ENCODE results near the gene GRIK2.
A peak's percentile ranks its signal among the peaks of the same experiment; 100 is the strongest.

GRIK2 gene

GRCh38 chr6:101784094-101784493 is 390.6 kb downstream of the GRIK2 start:
- DNase-seq (ENCODE audit: low read depth): no peak

DNA sequence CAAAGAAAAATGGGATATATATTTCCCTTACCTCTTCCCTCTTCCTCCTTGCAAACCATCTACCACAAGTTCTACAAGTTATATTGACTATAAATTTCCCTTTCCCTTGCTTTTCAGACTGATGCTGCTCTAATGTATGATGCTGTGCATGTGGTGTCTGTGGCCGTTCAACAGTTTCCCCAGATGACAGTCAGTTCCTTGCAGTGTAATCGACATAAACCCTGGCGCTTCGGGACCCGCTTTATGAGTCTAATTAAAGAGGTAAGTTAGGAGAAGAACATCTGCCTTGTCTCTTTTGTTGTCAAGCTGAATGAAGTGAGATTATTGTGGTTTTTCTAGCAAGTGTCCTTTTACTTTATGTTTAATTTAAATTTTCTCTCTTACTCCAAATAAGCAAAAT is 406.0 kb downstream of the GRIK2 start:
- no peak for DNase-seq (ENCODE audit: low read depth)

DNA sequence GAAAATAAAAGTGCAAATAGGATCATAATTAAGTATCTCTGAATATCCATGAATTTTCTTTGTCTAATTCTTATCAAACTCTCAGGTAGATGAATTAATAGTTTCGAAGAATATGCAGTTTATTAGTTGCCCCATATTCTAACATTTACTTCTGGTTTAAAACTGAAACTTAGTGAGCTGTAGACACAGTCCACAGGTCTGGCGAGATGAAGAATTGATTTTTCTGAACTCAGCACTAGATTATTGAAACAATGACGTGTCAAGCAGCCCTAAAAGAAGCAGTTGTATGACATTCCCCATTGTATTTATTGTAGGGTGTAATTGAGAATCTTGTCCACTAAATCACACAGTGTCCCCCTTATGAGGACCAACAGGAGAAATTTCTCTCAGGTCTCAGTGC is 407.1 kb downstream of the GRIK2 start:
- DNase-seq (ENCODE audit: low read depth): no peak

GRCh38 chr6:101803136-101803535 is 409.6 kb downstream of the GRIK2 start:
- no peak for DNase-seq (ENCODE audit: low read depth)

GRCh38 chr6:101806241-101806640 is 412.7 kb downstream of the GRIK2 start:
- no peak for DNase-seq (ENCODE audit: low read depth)

- DNase-seq (ENCODE audit: low read depth): no peak
Measured at GRCh38 chr6:101811108-101811507, 417.6 kb downstream of the GRIK2 start.

GRCh38 chr6:101816716-101817115 is 423.2 kb downstream of the GRIK2 start:
- no peak for DNase-seq (ENCODE audit: low read depth)

DNA sequence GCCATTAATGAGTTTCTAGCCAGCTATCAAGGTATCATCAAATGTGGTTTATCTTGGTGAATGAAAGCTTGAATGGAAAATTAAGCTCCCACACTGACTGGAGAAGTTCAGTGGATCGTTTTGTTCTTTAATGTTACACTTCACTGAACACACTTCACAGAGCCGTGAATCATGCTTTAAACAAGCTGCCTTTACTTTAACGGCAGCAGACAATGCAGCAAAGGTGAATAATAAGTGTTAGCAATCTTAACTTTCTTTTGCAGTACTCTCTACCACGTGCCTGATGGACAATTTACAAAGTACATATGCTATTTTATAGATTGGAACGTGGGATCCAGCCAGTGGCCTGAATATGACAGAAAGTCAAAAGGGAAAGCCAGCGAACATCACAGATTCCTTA is 424.5 kb downstream of the GRIK2 start:
- DNase-seq (ENCODE audit: low read depth): no peak

DNA sequence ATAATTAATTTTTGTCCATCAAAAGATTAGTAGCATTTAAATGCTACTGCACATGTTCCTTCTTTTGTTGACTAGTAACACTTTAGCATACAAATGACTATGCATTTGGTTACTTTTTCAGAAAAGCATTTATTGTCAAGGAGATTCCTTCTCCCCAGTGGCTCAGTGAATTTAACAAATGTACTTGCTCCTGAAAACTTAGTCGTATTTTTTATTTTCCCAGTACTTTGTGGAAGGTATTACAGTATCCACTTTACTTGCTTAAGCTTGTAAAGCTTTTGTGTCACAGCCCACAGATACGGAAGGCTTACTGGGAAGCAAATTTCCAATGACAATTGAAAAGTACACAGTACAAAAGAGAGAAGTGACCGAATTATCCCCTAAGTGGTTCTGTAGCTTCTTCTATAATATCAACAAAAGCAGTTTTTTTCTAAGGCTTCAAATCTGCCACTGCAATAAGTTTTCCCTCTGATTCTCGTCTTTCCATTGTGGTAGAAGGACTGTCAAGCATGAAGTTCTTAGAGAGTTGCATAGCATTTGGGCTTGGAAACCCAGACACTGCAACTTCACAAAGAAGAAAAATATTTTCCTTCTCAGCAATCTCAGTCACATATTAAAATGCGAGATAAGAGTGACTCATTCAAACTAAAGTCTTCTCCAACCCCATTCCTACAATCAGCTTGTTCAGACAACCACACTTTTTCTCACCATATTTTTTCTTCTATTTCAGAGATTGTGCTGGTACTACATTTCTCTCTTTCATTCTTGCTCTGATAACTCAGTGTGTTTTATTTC is 431.2 kb downstream of the GRIK2 start:
- no peak for DNase-seq (ENCODE audit: low read depth)

- no peak for DNase-seq (ENCODE audit: low read depth)
Measured at GRCh38 chr6:101826269-101826668, 432.8 kb downstream of the GRIK2 start.

GRCh38 chr6:101826678-101827077 is 433.2 kb downstream of the GRIK2 start:
- DNase-seq (ENCODE audit: low read depth): no peak

DNA sequence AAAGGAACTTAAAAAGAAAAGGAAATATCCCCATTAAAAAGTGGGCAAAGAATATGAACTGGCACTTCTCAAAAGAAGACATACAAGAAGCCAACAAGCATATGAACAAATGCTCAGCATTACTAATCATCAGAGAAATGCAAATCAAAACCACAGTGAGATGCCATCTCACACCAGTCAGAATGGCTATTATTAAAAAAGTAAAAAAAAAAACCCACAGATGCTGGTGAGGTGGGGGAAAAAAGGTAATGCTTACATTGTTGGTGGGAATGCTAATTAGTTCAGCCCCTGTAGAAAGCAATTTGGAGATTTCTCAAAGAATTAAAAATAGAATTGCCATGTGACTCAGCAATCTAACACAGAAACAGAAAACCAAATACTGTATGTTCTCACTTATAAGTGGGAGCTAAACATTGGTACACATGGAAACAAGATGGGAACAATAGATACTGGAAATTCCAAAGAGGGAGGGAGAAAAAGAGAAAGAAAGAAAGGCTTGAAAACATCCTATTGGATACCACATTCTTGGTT is 437.1 kb downstream of the GRIK2 start:
- no peak for DNase-seq (ENCODE audit: low read depth)

- DNase-seq (ENCODE audit: low read depth): no peak
Measured at GRCh38 chr6:101832371-101832770, 438.9 kb downstream of the GRIK2 start.

GRCh38 chr6:101840100-101840499 is 446.6 kb downstream of the GRIK2 start:
- no peak for DNase-seq (ENCODE audit: low read depth)

- DNase-seq (ENCODE audit: low read depth): no peak
Measured at GRCh38 chr6:101845172-101845571, 451.7 kb downstream of the GRIK2 start.

- DNase-seq (ENCODE audit: low read depth): no peak
Measured at GRCh38 chr6:101845621-101846020, 452.1 kb downstream of the GRIK2 start.

DNA sequence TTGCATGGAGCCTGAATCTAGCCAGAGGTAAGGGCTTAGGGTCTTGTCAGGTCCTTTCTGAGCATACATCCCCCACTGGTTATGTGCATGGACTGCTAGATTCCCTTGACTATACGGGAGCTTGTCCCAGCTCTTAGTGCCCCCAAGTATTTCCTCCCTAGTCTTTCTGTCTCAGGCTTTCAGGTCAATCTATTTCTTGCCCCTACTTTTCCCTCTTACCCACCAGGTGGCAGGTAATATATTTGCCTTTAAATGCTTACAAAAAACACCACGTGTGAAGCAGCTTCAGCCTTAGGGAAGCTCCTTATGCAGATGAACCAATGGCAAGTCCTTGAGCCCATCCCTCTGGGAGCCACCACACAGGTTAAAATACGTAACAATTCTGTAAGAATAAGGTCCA is 454.2 kb downstream of the GRIK2 start:
- no peak for DNase-seq (ENCODE audit: low read depth)

DNA sequence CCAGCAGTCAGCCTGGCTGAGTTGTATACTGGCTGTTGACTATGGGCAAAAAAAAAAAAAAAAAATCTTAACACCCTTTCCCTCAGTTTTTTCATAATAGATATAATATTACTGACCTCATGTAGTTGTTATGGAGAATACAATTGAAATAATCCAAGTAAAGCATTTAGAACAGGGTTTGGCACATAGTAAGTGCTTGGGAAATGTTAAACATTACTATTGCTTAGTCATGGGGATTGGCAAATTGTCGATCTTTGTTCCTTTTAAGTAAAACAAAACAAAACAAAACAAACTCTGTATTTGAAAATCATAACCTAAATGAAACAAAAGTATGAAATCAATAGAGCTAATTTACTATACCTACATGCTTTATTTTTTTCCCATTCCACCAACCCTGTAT is 458.4 kb downstream of the GRIK2 start:
- DNase-seq (ENCODE audit: low read depth): peak; percentile 39

DNA sequence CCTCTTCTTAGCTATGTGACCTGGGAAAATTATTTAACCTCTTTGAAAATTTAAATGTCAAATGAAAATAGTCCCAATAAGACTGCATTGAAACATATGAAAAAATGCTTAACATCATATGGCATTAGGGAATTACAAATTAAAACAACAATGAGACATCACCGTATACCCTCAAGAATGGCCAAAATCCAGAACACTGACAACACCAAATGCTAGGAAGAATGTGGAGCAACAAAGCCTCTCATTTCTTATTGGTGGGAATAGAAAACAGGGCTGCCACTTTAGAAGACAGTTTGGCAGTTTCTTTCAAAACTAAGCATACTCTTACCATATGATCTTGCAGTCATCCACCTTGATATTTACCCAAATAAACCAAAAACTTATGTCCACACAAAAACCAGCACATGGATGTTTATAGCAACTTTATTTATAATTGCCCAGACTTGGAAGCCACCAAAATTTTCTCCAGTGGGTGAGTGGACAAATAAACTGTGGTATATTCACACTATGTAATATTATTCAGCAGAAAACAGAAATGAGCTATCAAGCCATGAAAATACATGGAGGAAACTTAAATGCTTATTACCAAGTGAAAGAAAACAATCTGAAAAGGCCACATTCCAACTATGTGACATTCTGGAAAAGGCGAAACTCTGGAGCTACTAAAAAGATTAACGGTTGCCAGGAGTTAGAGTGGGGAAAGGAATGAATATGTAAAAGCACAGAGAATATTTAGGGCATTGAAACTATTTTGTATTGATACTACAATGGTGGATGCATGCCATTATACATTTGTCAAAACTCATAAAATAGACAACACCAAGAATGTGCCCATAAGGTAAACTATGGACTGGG is 459.9 kb downstream of the GRIK2 start:
- no peak for DNase-seq (ENCODE audit: low read depth)

GRCh38 chr6:101876431-101876830 is 482.9 kb downstream of the GRIK2 start:
- DNase-seq (ENCODE audit: low read depth): no peak

GRCh38 chr6:101878554-101879276 is 485.2 kb downstream of the GRIK2 start:
- no peak for DNase-seq (ENCODE audit: low read depth)

GRCh38 chr6:101879782-101880181 is 486.3 kb downstream of the GRIK2 start:
- no peak for DNase-seq (ENCODE audit: low read depth)
